ENCODE results near the gene GCK.
A peak's percentile ranks its signal among the peaks of the same experiment; 100 is the strongest.
"Not testable (repeated sequence)": the region's sequence is repeated elsewhere in the genome, so short reads cannot be mapped to it uniquely, and the experiment has no call there.

GCK gene

GRCh38 chr7:44201813-44202212, 12.6 kb upstream of the GCK start:
- DNase-seq (ENCODE audit: low read depth): no peak

GRCh38 chr7:44200699-44201461, 11.6 kb upstream of the GCK start, which contains the start of gene YKT6:
YKT6 (plus strand) TSS chr7:44200978; CDS start chr7:44201136, 158 bp downstream.
- DNase-seq (ENCODE audit: low read depth): peak; percentile 84

- not testable (repeated sequence) for DNase-seq (ENCODE audit: low read depth)
Measured at GRCh38 chr7:44200163-44200562, 10.9 kb upstream of the GCK start.

GRCh38 chr7:44197474-44197873, 8.2 kb upstream of the GCK start:
- DNase-seq (ENCODE audit: low read depth): no peak

- DNase-seq (ENCODE audit: low read depth): no peak
Measured at GRCh38 chr7:44196450-44196872, 7.2 kb upstream of the GCK start.

- DNase-seq (ENCODE audit: low read depth): no peak
Measured at GRCh38 chr7:44195889-44196288, 6.7 kb upstream of the GCK start.

GRCh38 chr7:44194562-44195145, 5.4 kb upstream of the GCK start:
- no peak for DNase-seq (ENCODE audit: low read depth)

- DNase-seq (ENCODE audit: low read depth): no peak
Measured at GRCh38 chr7:44194069-44194468, 4.8 kb upstream of the GCK start.

GRCh38 chr7:44193011-44193802, 4.0 kb upstream of the GCK start:
- no peak for DNase-seq (ENCODE audit: low read depth)

GRCh38 chr7:44191171-44191570, 1.9 kb upstream of the GCK start:
- DNase-seq (ENCODE audit: low read depth): no peak

- no peak for DNase-seq (ENCODE audit: low read depth)
Measured at GRCh38 chr7:44189993-44190872, 994 bp upstream of the GCK start.

- DNase-seq (ENCODE audit: low read depth): no peak
Measured at GRCh38 chr7:44188480-44189225, 586 bp downstream of the GCK start.

- DNase-seq (ENCODE audit: low read depth): no peak
Measured at GRCh38 chr7:44187636-44188416, 1.4 kb downstream of the GCK start.

GRCh38 chr7:44186736-44187135, 2.5 kb downstream of the GCK start:
- no peak for DNase-seq (ENCODE audit: low read depth)

GRCh38 chr7:44185729-44186128, 3.5 kb downstream of the GCK start:
- DNase-seq (ENCODE audit: low read depth): no peak

GRCh38 chr7:44184873-44185446, 4.3 kb downstream of the GCK start:
- no peak for DNase-seq (ENCODE audit: low read depth)

- DNase-seq (ENCODE audit: low read depth): peak; percentile 72
Measured at GRCh38 chr7:44184206-44184872, 4.9 kb downstream of the GCK start.

GRCh38 chr7:44183386-44183785, 5.9 kb downstream of the GCK start:
- DNase-seq (ENCODE audit: low read depth): no peak

GRCh38 chr7:44182827-44183226, 6.4 kb downstream of the GCK start:
- DNase-seq (ENCODE audit: low read depth): no peak
